ENCODE results near the gene SLC38A1.
"Not testable (repeated sequence)": the region's sequence is repeated elsewhere in the genome, so short reads cannot be mapped to it uniquely, and the experiment has no call there.

The SLC38A1 gene

GRCh38 chr12:46190533-46190932 is 78.3 kb downstream of the SLC38A1 start:
- not testable (repeated sequence) for H3K4ac ChIP-seq (ENCODE audit: low read depth, low read length); H2BK120ac ChIP-seq (ENCODE audit: low read depth, low read length); H2BK15ac ChIP-seq (replicated peaks; ENCODE audit: low read depth); H4K5ac ChIP-seq (ENCODE audit: low read length); H2AK5ac ChIP-seq (ENCODE audit: low read length); H3K79me1 ChIP-seq (ENCODE audit: low read length); H3K79me2 ChIP-seq (ENCODE audit: control insufficient read depth, insufficient read depth, low read length); H3K4me1 ChIP-seq (ENCODE audit: control insufficient read depth, low read depth, low read length); H3K4me2 ChIP-seq (ENCODE audit: low read length); H3K27me3 ChIP-seq (ENCODE audit: insufficient read depth, low read length, poor library complexity); H3K4me3 ChIP-seq (ENCODE audit: low read length); H3K56ac ChIP-seq (ENCODE audit: low read length); H4K8ac ChIP-seq (ENCODE audit: low read depth, low read length); H3K23ac ChIP-seq (ENCODE audit: low read length); H2BK5ac ChIP-seq (ENCODE audit: low read length); H3K36me3 ChIP-seq (ENCODE audit: control insufficient read depth, insufficient read depth, low read length); DNase-seq; H3K27ac ChIP-seq (ENCODE audit: low read depth, low read length); H3K18ac ChIP-seq (ENCODE audit: low read length); H3K9ac ChIP-seq (ENCODE audit: low read length)
- WGBS (ENCODE audit: extremely low coverage, insufficient coverage, low lambda C conversion rate) = no CpG with 5 or more reads among the region's 2 CpGs

- no peaks in the 10 kb centered on the region for H3K79me1 ChIP-seq (ENCODE audit: low read length)
- H3K4ac ChIP-seq (ENCODE audit: low read depth, low read length) = no peak overlapping the region
- H3K18ac ChIP-seq (ENCODE audit: low read length) = no peak overlapping the region
- no peak overlapping the region for H3K4me3 ChIP-seq (ENCODE audit: low read length)
- H3K79me2 ChIP-seq (ENCODE audit: control insufficient read depth, insufficient read depth, low read length) = no peaks in the 10 kb centered on the region
- no peaks in the 10 kb centered on the region for H3K4me1 ChIP-seq (ENCODE audit: control insufficient read depth, low read depth, low read length)
- WGBS (ENCODE audit: extremely low coverage, insufficient coverage, low lambda C conversion rate) = no CpG with 5 or more reads among the region's 2 CpGs
- no peak overlapping the region for H3K9ac ChIP-seq (ENCODE audit: low read length)
- H2BK120ac ChIP-seq (ENCODE audit: low read depth, low read length) = no peak overlapping the region
- H3K4me2 ChIP-seq (ENCODE audit: low read length) = no peak overlapping the region
- no peak overlapping the region for H2BK15ac ChIP-seq (replicated peaks; ENCODE audit: low read depth)
- H3K27ac ChIP-seq (ENCODE audit: low read depth, low read length) = no peak overlapping the region
- H3K36me3 ChIP-seq (ENCODE audit: control insufficient read depth, insufficient read depth, low read length) = peaks cover 2% of the 10 kb centered on the region
- no peak overlapping the region for H2BK5ac ChIP-seq (ENCODE audit: low read length)
- no peak overlapping the region for H4K8ac ChIP-seq (ENCODE audit: low read depth, low read length)
- H3K56ac ChIP-seq (ENCODE audit: low read length) = no peak overlapping the region
- no peak overlapping the region for H3K23ac ChIP-seq (ENCODE audit: low read length)
- no peaks in the 10 kb centered on the region for H3K27me3 ChIP-seq (ENCODE audit: insufficient read depth, low read length, poor library complexity)
- no peak overlapping the region for H2AK5ac ChIP-seq (ENCODE audit: low read length)
- no peak overlapping the region for H4K5ac ChIP-seq (ENCODE audit: low read length)
- no peak for DNase-seq
These were observed 80.7 kb downstream of the SLC38A1 start for GRCh38 chr12:46188170-46188569.

GRCh38 chr12:46187023-46187422 is 81.8 kb downstream of the SLC38A1 start:
- H4K5ac ChIP-seq (ENCODE audit: low read length) = no peak overlapping the region
- H3K56ac ChIP-seq (ENCODE audit: low read length) = no peak overlapping the region
- no peaks in the 10 kb centered on the region for H3K79me2 ChIP-seq (ENCODE audit: control insufficient read depth, insufficient read depth, low read length)
- H3K9ac ChIP-seq (ENCODE audit: low read length) = no peak overlapping the region
- H3K79me1 ChIP-seq (ENCODE audit: low read length) = no peaks in the 10 kb centered on the region
- H3K27me3 ChIP-seq (ENCODE audit: insufficient read depth, low read length, poor library complexity) = no peaks in the 10 kb centered on the region
- no peak for DNase-seq
- no peak overlapping the region for H3K4me3 ChIP-seq (ENCODE audit: low read length)
- no peak overlapping the region for H3K27ac ChIP-seq (ENCODE audit: low read depth, low read length)
- no peaks in the 10 kb centered on the region for H3K4me1 ChIP-seq (ENCODE audit: control insufficient read depth, low read depth, low read length)
- H3K18ac ChIP-seq (ENCODE audit: low read length) = no peak overlapping the region
- no peak overlapping the region for H3K23ac ChIP-seq (ENCODE audit: low read length)
- no peak overlapping the region for H3K4ac ChIP-seq (ENCODE audit: low read depth, low read length)
- no peak overlapping the region for H2AK5ac ChIP-seq (ENCODE audit: low read length)
- no peak overlapping the region for H4K8ac ChIP-seq (ENCODE audit: low read depth, low read length)
- H2BK5ac ChIP-seq (ENCODE audit: low read length) = no peak overlapping the region
- H3K4me2 ChIP-seq (ENCODE audit: low read length) = no peak overlapping the region
- H2BK15ac ChIP-seq (replicated peaks; ENCODE audit: low read depth) = no peak overlapping the region
- WGBS (ENCODE audit: extremely low coverage, insufficient coverage, low lambda C conversion rate) = no CpG with 5 or more reads among the region's 3 CpGs
- H2BK120ac ChIP-seq (ENCODE audit: low read depth, low read length) = no peak overlapping the region
- H3K36me3 ChIP-seq (ENCODE audit: control insufficient read depth, insufficient read depth, low read length) = peaks cover 2% of the 10 kb centered on the region

- H3K79me1 ChIP-seq (ENCODE audit: low read length) = no peaks in the 10 kb centered on the region
- WGBS (ENCODE audit: extremely low coverage, insufficient coverage, low lambda C conversion rate) = no CpG with 5 or more reads among the region's 3 CpGs
- H3K18ac ChIP-seq (ENCODE audit: low read length) = no peak overlapping the region
- H3K79me2 ChIP-seq (ENCODE audit: control insufficient read depth, insufficient read depth, low read length) = no peaks in the 10 kb centered on the region
- H3K27me3 ChIP-seq (ENCODE audit: insufficient read depth, low read length, poor library complexity) = no peaks in the 10 kb centered on the region
- no peak overlapping the region for H3K56ac ChIP-seq (ENCODE audit: low read length)
- no peaks in the 10 kb centered on the region for H3K4me1 ChIP-seq (ENCODE audit: control insufficient read depth, low read depth, low read length)
- no peak overlapping the region for H4K8ac ChIP-seq (ENCODE audit: low read depth, low read length)
- no peak overlapping the region for H3K9ac ChIP-seq (ENCODE audit: low read length)
- H2BK5ac ChIP-seq (ENCODE audit: low read length) = no peak overlapping the region
- H3K4me2 ChIP-seq (ENCODE audit: low read length) = no peak overlapping the region
- H3K27ac ChIP-seq (ENCODE audit: low read depth, low read length) = no peak overlapping the region
- no peak overlapping the region for H3K4me3 ChIP-seq (ENCODE audit: low read length)
- DNase-seq = no peak
- no peak overlapping the region for H2BK15ac ChIP-seq (replicated peaks; ENCODE audit: low read depth)
- peaks cover 2% of the 10 kb centered on the region for H3K36me3 ChIP-seq (ENCODE audit: control insufficient read depth, insufficient read depth, low read length)
- no peak overlapping the region for H2AK5ac ChIP-seq (ENCODE audit: low read length)
- H2BK120ac ChIP-seq (ENCODE audit: low read depth, low read length) = no peak overlapping the region
- no peak overlapping the region for H3K23ac ChIP-seq (ENCODE audit: low read length)
- H4K5ac ChIP-seq (ENCODE audit: low read length) = no peak overlapping the region
- H3K4ac ChIP-seq (ENCODE audit: low read depth, low read length) = no peak overlapping the region
These were observed 82.8 kb downstream of the SLC38A1 start for GRCh38 chr12:46186088-46186487.

GRCh38 chr12:46185686-46186085 is 83.2 kb downstream of the SLC38A1 start:
- Histone ChIP-seq H3K4me3 (ENCODE audit: low read length) (no peak overlapping the region), H3K18ac (ENCODE audit: low read length) (no peak overlapping the region), H3K4me1 (ENCODE audit: control insufficient read depth, low read depth, low read length) (no peaks in the 10 kb centered on the region), H3K4ac (ENCODE audit: low read depth, low read length) (no peak overlapping the region), H3K56ac (ENCODE audit: low read length) (no peak overlapping the region), H3K27ac (ENCODE audit: low read depth, low read length) (no peak overlapping the region), H2BK15ac (replicated peaks; ENCODE audit: low read depth) (no peak overlapping the region), H2BK5ac (ENCODE audit: low read length) (no peak overlapping the region), H3K4me2 (ENCODE audit: low read length) (no peak overlapping the region), H2AK5ac (ENCODE audit: low read length) (no peak overlapping the region), H2BK120ac (ENCODE audit: low read depth, low read length) (no peak overlapping the region), H3K36me3 (ENCODE audit: control insufficient read depth, insufficient read depth, low read length) (peaks cover 2% of the 10 kb centered on the region), H3K79me1 (ENCODE audit: low read length) (no peaks in the 10 kb centered on the region), H3K9ac (ENCODE audit: low read length) (no peak overlapping the region), H4K8ac (ENCODE audit: low read depth, low read length) (no peak overlapping the region), H4K5ac (ENCODE audit: low read length) (no peak overlapping the region), H3K23ac (ENCODE audit: low read length) (no peak overlapping the region), H3K79me2 (ENCODE audit: control insufficient read depth, insufficient read depth, low read length) (no peaks in the 10 kb centered on the region), H3K27me3 (ENCODE audit: insufficient read depth, low read length, poor library complexity) (no peaks in the 10 kb centered on the region)
- WGBS (ENCODE audit: extremely low coverage, insufficient coverage, low lambda C conversion rate) = no CpG with 5 or more reads among the region's 3 CpGs
- no peak for DNase-seq

- no CpG with 5 or more reads among the region's 13 CpGs for WGBS (ENCODE audit: extremely low coverage, insufficient coverage, low lambda C conversion rate)
- peak; percentile 13 for DNase-seq
- no peak overlapping the region for H4K8ac ChIP-seq (ENCODE audit: low read depth, low read length)
- no peak overlapping the region for H3K23ac ChIP-seq (ENCODE audit: low read length)
- peaks cover 2% of the 10 kb centered on the region for H3K36me3 ChIP-seq (ENCODE audit: control insufficient read depth, insufficient read depth, low read length)
- H3K18ac ChIP-seq (ENCODE audit: low read length) = no peak overlapping the region
- no peak overlapping the region for H3K56ac ChIP-seq (ENCODE audit: low read length)
- no peaks in the 10 kb centered on the region for H3K79me2 ChIP-seq (ENCODE audit: control insufficient read depth, insufficient read depth, low read length)
- H2BK120ac ChIP-seq (ENCODE audit: low read depth, low read length) = no peak overlapping the region
- no peak overlapping the region for H2AK5ac ChIP-seq (ENCODE audit: low read length)
- no peak overlapping the region for H3K27ac ChIP-seq (ENCODE audit: low read depth, low read length)
- H4K5ac ChIP-seq (ENCODE audit: low read length) = no peak overlapping the region
- H3K4me3 ChIP-seq (ENCODE audit: low read length) = no peak overlapping the region
- no peak overlapping the region for H2BK15ac ChIP-seq (replicated peaks; ENCODE audit: low read depth)
- no peak overlapping the region for H3K4ac ChIP-seq (ENCODE audit: low read depth, low read length)
- no peaks in the 10 kb centered on the region for H3K27me3 ChIP-seq (ENCODE audit: insufficient read depth, low read length, poor library complexity)
- no peak overlapping the region for H2BK5ac ChIP-seq (ENCODE audit: low read length)
- no peaks in the 10 kb centered on the region for H3K4me1 ChIP-seq (ENCODE audit: control insufficient read depth, low read depth, low read length)
- no peak overlapping the region for H3K9ac ChIP-seq (ENCODE audit: low read length)
- no peaks in the 10 kb centered on the region for H3K79me1 ChIP-seq (ENCODE audit: low read length)
- no peak overlapping the region for H3K4me2 ChIP-seq (ENCODE audit: low read length)
These were observed 83.8 kb downstream of the SLC38A1 start for GRCh38 chr12:46184798-46185595.
